Spleen (tissue), 11 donors: ENCODE results near the gene PTAFR. TPM values are rescaled to one million over a fixed set of nuclear protein-coding genes. Genes with fewer than 3 reads are reported as not detected.

ENCODE experiments used
- DNase-seq: peaks from one replicate; pipeline ENCODE4 v3.0.0-alpha.2; 2020
- H3K27ac ChIP-seq, 8 donors: fragments of 200-600 bp; sonication (generic) in 7 of 8; 1 replicate in 4 of 8; 2 replicates in 4 of 8; pipeline versions ENCODE4 v1.5.0 to v1.8.0; 2016 to 2021; ENCODE audit warnings: inconsistent platforms in 4 of 8, mild to moderate bottlenecking in 4 of 8, moderate library complexity in 1 of 8
- H3K27me3 ChIP-seq, 7 donors: fragments of 200-600 bp; sonication (generic) in 6 of 7; replicated peaks in 1 of 7; 1 replicate in 4 of 7; 2 replicates in 3 of 7; pipeline versions ENCODE4 v1.5.0 to v1.8.0; 2016 to 2021; ENCODE audit warnings: inconsistent platforms in 3 of 7, mild to moderate bottlenecking in 1 of 7
- H3K36me3 ChIP-seq, 6 donors: fragments of 200-600 bp; sonication (generic) in 5 of 6; 1 replicate in 4 of 6; 2 replicates in 2 of 6; pipeline versions ENCODE4 v1.5.0 to v1.8.0; 2016 to 2021; ENCODE audit warnings: inconsistent platforms in 2 of 6
- H3K4me1 ChIP-seq, 6 donors: fragments of 200-600 bp; sonication (generic) in 5 of 6; 1 replicate in 3 of 6; 2 replicates in 3 of 6; pipeline versions ENCODE4 v1.5.0 to v1.8.0; 2016 to 2021; ENCODE audit warnings: inconsistent platforms in 3 of 6
- H3K4me3 ChIP-seq, 8 donors: fragments of 200-600 bp; sonication (generic) in 7 of 8; 1 replicate in 4 of 8; 2 replicates in 4 of 8; pipeline versions ENCODE4 v1.5.0 to v1.8.0; 2016 to 2021; ENCODE audit warnings: inconsistent platforms in 4 of 8, mild to moderate bottlenecking in 4 of 8, moderate library complexity in 2 of 8
- H3K9me3 ChIP-seq, 8 donors: fragments of 200-600 bp; sonication (generic) in 7 of 8; 1 replicate in 4 of 8; 2 replicates in 4 of 8; pipeline versions ENCODE4 v1.5.0 to v1.8.0; 2016 to 2021; ENCODE audit warnings: inconsistent platforms in 4 of 8
- CTCF ChIP-seq, 11 experiments: fragments of 200-600 bp in 7 of 11; fragments of 450-650 bp in 4 of 11; sonication (generic) in 4 of 11; IDR thresholded peaks in 8 of 11; conservative IDR thresholded peaks in 3 of 11; 1 replicate in 7 of 11; 2 replicates in 4 of 11; pipeline versions ENCODE4 v1.4.0 to v1.8.0; 2016 to 2021; ENCODE audit warnings: antibody characterized with exemption in 11 of 11, inconsistent platforms in 4 of 11, mild to moderate bottlenecking in 1 of 11
- POLR2A ChIP-seq, 3 donors: fragments of 450-650 bp; IDR thresholded peaks; one replicate each; pipeline ENCODE4 v1.5.1; 2017; ENCODE audit warnings: antibody characterized with exemption in 3 of 3, mild to moderate bottlenecking in 1 of 3
- POLR2AphosphoS5 ChIP-seq, 3 donors: sonication (generic); formaldehyde crosslinking; IDR thresholded peaks; one replicate each; pipeline ENCODE4 v1.5.1; 2017; ENCODE audit warnings: antibody characterized with exemption in 3 of 3
- WGBS, 5 donors: extraction: QIAGEN DNeasy Blood & Tissue Kit in 3 of 5; methylation state at CpG; one replicate each; pipeline versions ENCODE4 v1.1.5 to v1.1.7; 2013 to 2018; 5-methylcytosine and 5-hydroxymethylcytosine counted together
- intact Hi-C: fragments of 100-400 bp; cut with DNase I; formaldehyde crosslinking; loops from one replicate; pipeline ENCODE4 v1.15.0; 2023; ENCODE audit warnings: low total_unique reads
- polyA plus RNA-seq, 3 donors: library from polyadenylated mRNA; stranded (reverse); fragments of 200-250 nt; gene quantifications; one replicate each; pipeline ENCODE4 v1.2.1, GENCODE V29; 2013
- total RNA-seq, 7 donors: library from RNA; depleted of rRNA in 3 of 7; stranded (reverse); fragments of >200 nt in 3 of 7; fragmentation: NEBNext Ultra II Directional in 4 of 7; extraction: Animal tissue kit (Norgen Biotek cat#: 25700) in 4 of 7; gene quantifications; one replicate each; pipeline versions ENCODE4 v1.1.0 to v1.2.1, GENCODE V29; 2016 to 2021
- donor health status: healthy with polysubstance abuse.
- donor health status: DM: no; HTN: no; CAD: no; lungs with moderate emphysema.
- donor health status: DM: no; HTN: no; CAD: no.
- donor health status: Bipolar disorder and iron deficiency.
- donor health status: healthy.
- donor health status: DM: no; HTN: no; CAD: no.
- donor health status: DM: yes; HTN: yes; CAD: no.

PTAFR gene
- total and polyA plus RNA-seq, 10 donors, result 5.0 to 32.2 (median 24.0) TPM

GRCh38 chr1:28190337-28190979, 14.0 kb upstream of the PTAFR start:
- H3K36me3 ChIP-seq, result peaks cover 0 to 18% (median 0%) of the 10 kb centered on the region in 6 donors
- no peaks in the 10 kb centered on the region for H3K27me3 ChIP-seq
- DNase-seq, result no peak
- no peaks in the 10 kb centered on the region for H3K9me3 ChIP-seq
- TF ChIP-seq POLR2AphosphoS5 (IDR thresholded peaks at IDR 0.05), result no peak
- TF ChIP-seq POLR2A (IDR thresholded peaks at IDR 0.05), result no peak
- TF ChIP-seq CTCF (IDR thresholded peaks at IDR 0.05 in 8 of 11, conservative IDR thresholded peaks at IDR 0.05 in 3 of 11), result no peak
- peaks cover 0 to 44% (median 14%) of the 10 kb centered on the region in 6 donors for H3K4me1 ChIP-seq
- H3K4me3 ChIP-seq, result no peak overlapping the region
- peak overlapping the region in 7 of 8 donors; percentile 27 to 67 (median 54) for H3K27ac ChIP-seq
- 36 to 60% (median 40%) methylated on average over 3 of the region's 3 CpGs for WGBS, 5 donors
- intact Hi-C loops, result no loop called here

- peaks cover 0 to 7% (median 0%) of the 10 kb centered on the region in 6 donors for H3K36me3 ChIP-seq
- intact Hi-C loops, result no loop called here
- H3K27ac ChIP-seq, result no peak overlapping the region
- TF ChIP-seq POLR2AphosphoS5 (IDR thresholded peaks at IDR 0.05), result no peak
- no peak overlapping the region for H3K4me3 ChIP-seq
- WGBS, 5 donors, result 93 to 97% (median 97%) methylated on average over 1 of the region's 1 CpG
- DNase-seq, result no peak
- H3K27me3 ChIP-seq, result no peaks in the 10 kb centered on the region
- H3K9me3 ChIP-seq, result no peaks in the 10 kb centered on the region
- H3K4me1 ChIP-seq, result peaks cover 9 to 26% (median 17%) of the 10 kb centered on the region in 6 donors
These were observed 8.6 kb upstream of the PTAFR start for GRCh38 chr1:28185071-28185470.

- H3K4me3 ChIP-seq, result no peak overlapping the region
- intact Hi-C loops, result no loop called here
- 34 to 45% (median 40%) methylated on average over 12 of the region's 12 CpGs for WGBS, 5 donors
- peaks cover 13 to 63% (median 46%) of the 10 kb centered on the region in 6 donors for H3K4me1 ChIP-seq
- peak overlapping the region in 4 of 8 donors; percentile 3 to 59 (median 30) for H3K27ac ChIP-seq
- DNase-seq, result peak; percentile 64
- no peaks in the 10 kb centered on the region for H3K9me3 ChIP-seq
- no peaks in the 10 kb centered on the region for H3K36me3 ChIP-seq
- peak in 1 of 3 donors; percentile 57 for TF ChIP-seq POLR2AphosphoS5 (IDR thresholded peaks at IDR 0.05)
- TF ChIP-seq CTCF (IDR thresholded peaks at IDR 0.05 in 8 of 11, conservative IDR thresholded peaks at IDR 0.05 in 3 of 11), result no peak
- no peaks in the 10 kb centered on the region for H3K27me3 ChIP-seq
These were observed 4.1 kb upstream of the PTAFR start for GRCh38 chr1:28180306-28181305.

GRCh38 chr1:28178690-28179485, 2.4 kb upstream of the PTAFR start:
- intact Hi-C loops, result no loop called here
- DNase-seq, result peak; percentile 74

More at GRCh38 chr1:28178690-28179485, 2.4 kb upstream of the PTAFR start:
- no peak overlapping the region for H3K27ac ChIP-seq
- H3K9me3 ChIP-seq, result no peaks in the 10 kb centered on the region
- H3K4me3 ChIP-seq, result no peak overlapping the region
- H3K27me3 ChIP-seq, result no peaks in the 10 kb centered on the region
- H3K36me3 ChIP-seq, result no peaks in the 10 kb centered on the region
- TF ChIP-seq POLR2A (IDR thresholded peaks at IDR 0.05), result no peak
- peaks cover 15 to 80% (median 63%) of the 10 kb centered on the region in 6 donors for H3K4me1 ChIP-seq
- 94 to 97% (median 96%) methylated on average over 15 of the region's 15 CpGs for WGBS, 5 donors
